ENCODE measurements around the gene SLITRK4.
A peak's percentile ranks its signal among the peaks of the same experiment; 100 is the strongest.

SLITRK4 gene, protein sequence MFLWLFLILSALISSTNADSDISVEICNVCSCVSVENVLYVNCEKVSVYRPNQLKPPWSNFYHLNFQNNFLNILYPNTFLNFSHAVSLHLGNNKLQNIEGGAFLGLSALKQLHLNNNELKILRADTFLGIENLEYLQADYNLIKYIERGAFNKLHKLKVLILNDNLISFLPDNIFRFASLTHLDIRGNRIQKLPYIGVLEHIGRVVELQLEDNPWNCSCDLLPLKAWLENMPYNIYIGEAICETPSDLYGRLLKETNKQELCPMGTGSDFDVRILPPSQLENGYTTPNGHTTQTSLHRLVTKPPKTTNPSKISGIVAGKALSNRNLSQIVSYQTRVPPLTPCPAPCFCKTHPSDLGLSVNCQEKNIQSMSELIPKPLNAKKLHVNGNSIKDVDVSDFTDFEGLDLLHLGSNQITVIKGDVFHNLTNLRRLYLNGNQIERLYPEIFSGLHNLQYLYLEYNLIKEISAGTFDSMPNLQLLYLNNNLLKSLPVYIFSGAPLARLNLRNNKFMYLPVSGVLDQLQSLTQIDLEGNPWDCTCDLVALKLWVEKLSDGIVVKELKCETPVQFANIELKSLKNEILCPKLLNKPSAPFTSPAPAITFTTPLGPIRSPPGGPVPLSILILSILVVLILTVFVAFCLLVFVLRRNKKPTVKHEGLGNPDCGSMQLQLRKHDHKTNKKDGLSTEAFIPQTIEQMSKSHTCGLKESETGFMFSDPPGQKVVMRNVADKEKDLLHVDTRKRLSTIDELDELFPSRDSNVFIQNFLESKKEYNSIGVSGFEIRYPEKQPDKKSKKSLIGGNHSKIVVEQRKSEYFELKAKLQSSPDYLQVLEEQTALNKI

DNA sequence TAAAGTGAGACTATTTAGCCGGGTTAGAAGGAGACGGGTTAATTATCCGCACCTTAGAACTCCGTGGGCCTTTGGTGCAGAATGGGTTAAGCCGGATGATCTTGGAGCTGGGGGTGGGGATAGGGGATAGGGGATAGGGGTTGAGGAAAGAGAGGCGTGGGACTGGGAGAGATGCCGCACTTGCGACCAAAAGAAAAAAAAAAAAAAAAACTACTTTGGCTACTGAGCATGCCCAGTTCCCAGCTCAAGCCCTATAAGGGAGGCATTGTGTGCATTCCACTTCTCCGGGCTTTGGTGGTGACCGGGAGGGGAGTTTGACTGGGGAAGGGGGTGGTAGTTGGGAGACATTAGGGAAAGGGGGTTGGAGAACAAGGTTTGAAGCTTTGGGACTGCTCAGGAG lies at the start of gene SLITRK4:
Gene SLITRK4 (minus strand): TSS at position 187 of the 400 bp plus-strand sequence. CDS start 4,993 bp downstream, outside the sequence.
- H3K4me3 ChIP-seq (ENCODE audit: low read length), result peak within 1 kb of the TSS; percentile 38
- no peaks in the 10 kb centered on the region for H3K36me3 ChIP-seq (ENCODE audit: control insufficient read depth, insufficient read depth, low read length)
- no peak within 1 kb of the TSS for H3K9ac ChIP-seq (ENCODE audit: low read length)
- no peak within 1 kb of the TSS for H3K27ac ChIP-seq (ENCODE audit: low read depth, low read length)
- H3K4me1 ChIP-seq (ENCODE audit: control insufficient read depth, insufficient read depth, low read length), result no peaks in the 10 kb centered on the region
- peaks cover 4% of the 10 kb centered on the region for H3K27me3 ChIP-seq (ENCODE audit: control insufficient read depth, insufficient read depth, low read length)

DNA sequence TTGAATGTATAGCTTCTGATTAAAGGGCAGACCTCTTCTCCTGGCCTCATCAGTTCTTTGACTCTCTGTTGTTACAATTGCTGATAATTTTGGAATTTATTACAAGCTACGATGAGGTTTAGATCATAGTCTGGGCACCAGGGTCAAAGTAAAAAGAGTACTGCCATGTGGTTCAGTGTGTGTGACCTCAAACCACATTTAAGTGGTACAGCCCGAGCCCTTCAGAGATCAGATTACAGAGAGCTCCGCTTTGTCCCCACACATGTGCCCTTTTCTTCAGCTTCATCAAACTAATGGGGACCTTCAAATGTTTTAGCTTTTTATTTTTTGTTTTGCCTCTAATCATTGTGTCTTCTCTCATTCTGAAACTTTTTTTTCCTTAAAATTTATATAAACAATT lies 47.6 kb upstream of the SLITRK4 start:
- Histone ChIP-seq H3K4me1 (ENCODE audit: control insufficient read depth, insufficient read depth, low read length) (no peaks in the 10 kb centered on the region), H3K9ac (ENCODE audit: low read length) (no peak overlapping the region), H3K36me3 (ENCODE audit: control insufficient read depth, insufficient read depth, low read length) (no peaks in the 10 kb centered on the region), H3K27me3 (ENCODE audit: control insufficient read depth, insufficient read depth, low read length) (no peaks in the 10 kb centered on the region), H3K4me3 (ENCODE audit: low read length) (no peak overlapping the region), H3K27ac (ENCODE audit: low read depth, low read length) (no peak overlapping the region)

- H3K4me3 ChIP-seq (ENCODE audit: low read length), result no peak overlapping the region
- no peak overlapping the region for H3K27ac ChIP-seq (ENCODE audit: low read depth, low read length)
- H3K4me1 ChIP-seq (ENCODE audit: control insufficient read depth, insufficient read depth, low read length), result no peaks in the 10 kb centered on the region
- H3K27me3 ChIP-seq (ENCODE audit: control insufficient read depth, insufficient read depth, low read length), result no peaks in the 10 kb centered on the region
- H3K9ac ChIP-seq (ENCODE audit: low read length), result no peak overlapping the region
- H3K36me3 ChIP-seq (ENCODE audit: control insufficient read depth, insufficient read depth, low read length), result no peaks in the 10 kb centered on the region
Observed at GRCh38 chrX:143674926-143675325, 39.0 kb upstream of the SLITRK4 start.

DNA sequence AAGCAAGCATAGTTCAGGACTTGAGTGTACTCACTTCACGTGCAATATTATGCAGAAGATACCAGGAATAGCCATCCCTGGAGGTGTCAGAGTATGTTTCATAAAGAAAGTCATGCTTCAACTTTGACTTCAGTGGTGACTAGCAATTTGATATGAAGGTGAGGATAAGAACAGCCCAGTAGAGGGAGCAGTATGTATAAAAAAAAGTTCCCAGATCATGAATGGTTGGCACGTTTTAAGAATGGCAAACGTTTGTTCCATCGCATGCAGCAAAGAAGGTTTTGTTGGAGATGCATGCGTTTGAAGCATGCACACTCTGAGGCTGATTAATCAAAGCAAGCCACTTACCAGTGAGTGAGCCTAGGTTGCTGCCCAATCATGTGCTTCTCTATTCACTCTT lies 33.5 kb upstream of the SLITRK4 start:
- no peaks in the 10 kb centered on the region for H3K27me3 ChIP-seq (ENCODE audit: control insufficient read depth, insufficient read depth, low read length)
- no peaks in the 10 kb centered on the region for H3K4me1 ChIP-seq (ENCODE audit: control insufficient read depth, insufficient read depth, low read length)
- no peak overlapping the region for H3K27ac ChIP-seq (ENCODE audit: low read depth, low read length)
- H3K36me3 ChIP-seq (ENCODE audit: control insufficient read depth, insufficient read depth, low read length), result no peaks in the 10 kb centered on the region
- no peak overlapping the region for H3K4me3 ChIP-seq (ENCODE audit: low read length)
- no peak overlapping the region for H3K9ac ChIP-seq (ENCODE audit: low read length)

DNA sequence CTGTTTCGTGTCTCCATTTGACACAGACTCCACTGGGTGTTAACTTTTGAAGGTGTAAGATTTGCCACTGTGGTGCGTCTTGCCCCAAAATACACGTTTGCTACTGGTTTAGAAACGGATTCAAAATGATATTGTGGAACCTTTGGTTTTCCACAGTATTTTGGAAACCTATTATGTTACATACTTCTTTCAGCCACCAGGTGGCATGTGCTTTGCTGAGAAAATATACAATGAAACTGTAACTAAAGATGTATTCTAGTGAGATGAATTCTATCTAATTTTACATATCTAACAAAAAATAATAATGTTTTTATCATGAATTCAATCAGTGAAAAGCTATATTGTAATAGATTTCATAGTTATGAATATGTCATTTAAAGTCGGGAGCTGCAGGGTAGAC lies 28.4 kb upstream of the SLITRK4 start:
- Histone ChIP-seq H3K4me3 (ENCODE audit: low read length) (no peak overlapping the region), H3K27me3 (ENCODE audit: control insufficient read depth, insufficient read depth, low read length) (no peaks in the 10 kb centered on the region), H3K4me1 (ENCODE audit: control insufficient read depth, insufficient read depth, low read length) (no peaks in the 10 kb centered on the region), H3K36me3 (ENCODE audit: control insufficient read depth, insufficient read depth, low read length) (no peaks in the 10 kb centered on the region), H3K27ac (ENCODE audit: low read depth, low read length) (no peak overlapping the region), H3K9ac (ENCODE audit: low read length) (no peak overlapping the region)

- Histone ChIP-seq H3K27me3 (ENCODE audit: control insufficient read depth, insufficient read depth, low read length) (no peaks in the 10 kb centered on the region), H3K36me3 (ENCODE audit: control insufficient read depth, insufficient read depth, low read length) (no peaks in the 10 kb centered on the region), H3K4me3 (ENCODE audit: low read length) (no peak overlapping the region), H3K9ac (ENCODE audit: low read length) (no peak overlapping the region), H3K4me1 (ENCODE audit: control insufficient read depth, insufficient read depth, low read length) (no peaks in the 10 kb centered on the region), H3K27ac (ENCODE audit: low read depth, low read length) (no peak overlapping the region)
Observed at GRCh38 chrX:143663755-143664154, 27.9 kb upstream of the SLITRK4 start.

DNA sequence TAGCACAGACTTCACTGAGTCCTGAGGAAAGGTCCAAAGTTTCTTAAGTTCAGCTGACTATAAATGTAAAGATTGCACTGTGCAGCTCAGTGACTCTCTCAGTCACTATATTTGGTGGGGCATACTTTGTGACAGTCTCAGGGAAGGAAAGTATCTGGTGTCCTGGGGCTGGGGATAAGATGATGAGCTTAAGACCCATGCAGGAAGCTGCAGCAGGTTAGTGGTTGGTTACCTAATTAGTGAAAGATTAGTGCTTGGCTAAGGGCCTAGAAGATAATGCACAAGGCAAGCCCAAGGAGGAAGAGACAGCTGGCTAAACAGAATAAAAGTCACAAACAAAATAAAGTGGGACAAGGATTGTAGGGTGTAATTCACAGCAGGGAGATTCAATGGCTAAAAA lies 25.4 kb upstream of the SLITRK4 start:
- Histone ChIP-seq H3K9ac (ENCODE audit: low read length) (no peak overlapping the region), H3K27me3 (ENCODE audit: control insufficient read depth, insufficient read depth, low read length) (no peaks in the 10 kb centered on the region), H3K27ac (ENCODE audit: low read depth, low read length) (no peak overlapping the region), H3K4me1 (ENCODE audit: control insufficient read depth, insufficient read depth, low read length) (no peaks in the 10 kb centered on the region), H3K36me3 (ENCODE audit: control insufficient read depth, insufficient read depth, low read length) (no peaks in the 10 kb centered on the region), H3K4me3 (ENCODE audit: low read length) (no peak overlapping the region)

GRCh38 chrX:143648705-143649104 lies 12.8 kb upstream of the SLITRK4 start:
- Histone ChIP-seq H3K27ac (ENCODE audit: low read depth, low read length) (no peak overlapping the region), H3K4me3 (ENCODE audit: low read length) (no peak overlapping the region), H3K4me1 (ENCODE audit: control insufficient read depth, insufficient read depth, low read length) (no peaks in the 10 kb centered on the region), H3K36me3 (ENCODE audit: control insufficient read depth, insufficient read depth, low read length) (no peaks in the 10 kb centered on the region), H3K27me3 (ENCODE audit: control insufficient read depth, insufficient read depth, low read length) (no peaks in the 10 kb centered on the region), H3K9ac (ENCODE audit: low read length) (no peak overlapping the region)

DNA sequence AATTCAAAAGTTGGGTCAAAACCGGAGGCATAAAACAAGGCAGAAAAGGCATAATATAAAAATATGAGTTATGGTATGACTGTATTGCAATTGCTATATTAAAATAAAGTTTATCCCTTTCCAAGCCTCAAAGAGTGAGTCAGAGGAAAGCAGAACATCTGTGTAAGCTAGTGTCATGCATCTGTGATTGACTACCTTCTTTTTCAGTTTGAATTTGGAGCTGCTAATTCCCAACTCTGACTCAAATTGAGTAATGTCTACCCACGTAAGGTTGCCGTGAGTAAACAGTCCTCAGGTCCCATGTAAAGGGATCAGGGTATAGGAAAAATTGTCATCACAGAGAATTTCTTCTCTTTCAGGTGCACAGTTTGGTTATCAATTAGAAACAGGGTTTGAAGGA lies 6.5 kb upstream of the SLITRK4 start:
- Histone ChIP-seq H3K4me3 (ENCODE audit: low read length) (no peak overlapping the region), H3K4me1 (ENCODE audit: control insufficient read depth, insufficient read depth, low read length) (no peaks in the 10 kb centered on the region), H3K36me3 (ENCODE audit: control insufficient read depth, insufficient read depth, low read length) (no peaks in the 10 kb centered on the region), H3K27me3 (ENCODE audit: control insufficient read depth, insufficient read depth, low read length) (no peaks in the 10 kb centered on the region), H3K27ac (ENCODE audit: low read depth, low read length) (no peak overlapping the region), H3K9ac (ENCODE audit: low read length) (no peak overlapping the region)

DNA sequence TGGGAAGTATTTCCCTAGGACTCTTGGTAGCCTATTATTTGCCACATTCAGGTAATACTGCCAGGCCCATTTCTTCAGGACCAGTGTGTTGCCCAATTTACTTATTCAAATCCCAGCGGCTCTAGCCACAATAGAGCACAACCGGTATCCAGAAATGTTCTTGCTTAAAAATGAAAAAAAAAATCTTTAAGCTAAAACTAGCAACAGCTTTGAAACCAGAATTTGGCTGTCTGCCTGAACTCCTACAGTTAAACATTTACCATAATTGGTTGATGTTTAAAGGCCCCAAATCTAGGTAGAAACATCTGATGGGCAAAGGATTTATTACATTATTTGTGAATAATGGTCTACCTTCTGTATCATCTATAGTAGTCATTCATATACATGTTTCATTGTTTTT lies 930 bp upstream of the SLITRK4 start:
- Histone ChIP-seq H3K27me3 (ENCODE audit: control insufficient read depth, insufficient read depth, low read length) (peaks cover 4% of the 10 kb centered on the region), H3K4me1 (ENCODE audit: control insufficient read depth, insufficient read depth, low read length) (no peaks in the 10 kb centered on the region), H3K27ac (ENCODE audit: low read depth, low read length) (no peak overlapping the region), H3K4me3 (ENCODE audit: low read length) (no peak overlapping the region), H3K9ac (ENCODE audit: low read length) (no peak overlapping the region), H3K36me3 (ENCODE audit: control insufficient read depth, insufficient read depth, low read length) (no peaks in the 10 kb centered on the region)

DNA sequence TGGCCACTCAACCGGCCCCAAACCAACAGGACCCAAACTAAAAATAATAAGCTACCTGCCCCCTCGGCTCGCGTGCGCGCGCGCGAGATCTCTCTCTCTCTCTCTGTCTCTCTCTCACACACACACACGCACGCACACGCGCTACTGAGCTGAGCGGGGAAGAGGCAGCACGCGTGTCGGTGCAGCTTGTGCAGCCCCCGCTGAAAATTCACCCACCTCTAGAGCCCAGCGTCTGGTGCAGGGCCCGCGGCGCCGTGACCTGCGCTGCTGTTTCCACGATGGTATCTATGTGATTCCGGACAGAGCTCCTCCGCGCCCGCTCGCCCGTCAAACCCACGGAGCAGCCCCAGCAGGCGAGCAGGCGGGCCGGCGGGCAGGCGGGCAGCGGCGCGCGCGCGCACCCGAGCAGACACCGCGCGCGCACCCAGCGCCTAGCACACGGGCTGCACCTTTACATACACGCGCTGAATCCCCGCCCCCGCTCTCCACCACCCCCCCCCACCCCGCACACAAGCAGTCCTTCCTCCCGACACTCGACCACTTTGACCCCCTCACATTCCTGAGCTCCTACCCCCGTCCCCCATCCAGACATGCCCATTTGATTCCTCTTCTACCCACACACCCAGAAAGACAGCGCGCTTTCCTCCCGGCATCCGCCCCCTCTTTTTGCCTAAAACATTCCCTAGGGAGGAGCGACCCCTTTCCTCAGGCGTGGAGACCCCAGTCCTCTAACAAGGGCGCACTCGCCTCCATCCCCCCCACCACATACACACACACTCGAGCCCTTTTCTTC lies 1.0 kb downstream of the SLITRK4 start:
- peak overlapping the region; percentile 38 for H3K4me3 ChIP-seq (ENCODE audit: low read length)
- no peak overlapping the region for H3K27ac ChIP-seq (ENCODE audit: low read depth, low read length)
- peaks cover 4% of the 10 kb centered on the region for H3K27me3 ChIP-seq (ENCODE audit: control insufficient read depth, insufficient read depth, low read length)
- no peak overlapping the region for H3K9ac ChIP-seq (ENCODE audit: low read length)
- no peaks in the 10 kb centered on the region for H3K4me1 ChIP-seq (ENCODE audit: control insufficient read depth, insufficient read depth, low read length)
- no peaks in the 10 kb centered on the region for H3K36me3 ChIP-seq (ENCODE audit: control insufficient read depth, insufficient read depth, low read length)

DNA sequence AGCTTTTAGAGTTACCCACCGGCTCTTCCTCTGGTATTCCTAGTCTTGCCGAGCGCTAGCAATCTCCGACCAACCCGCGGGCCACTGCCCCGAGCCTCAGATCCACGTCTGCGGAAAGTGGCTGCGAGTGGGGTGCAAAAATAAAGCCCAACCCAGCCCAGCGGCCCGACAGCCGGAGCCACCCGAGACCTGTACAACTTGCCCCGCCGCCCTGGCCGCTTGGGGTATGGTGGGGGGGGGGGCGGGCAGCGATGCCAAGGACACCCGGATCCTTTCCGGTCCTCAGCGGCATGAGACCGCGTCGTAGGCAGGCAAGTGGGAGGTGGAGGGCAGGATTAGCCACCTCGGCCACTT lies 1.6 kb downstream of the SLITRK4 start:
- peak overlapping the region; percentile 34 for H3K4me3 ChIP-seq (ENCODE audit: low read length)
- H3K27ac ChIP-seq (ENCODE audit: low read depth, low read length), result no peak overlapping the region
- no peak overlapping the region for H3K9ac ChIP-seq (ENCODE audit: low read length)
- H3K36me3 ChIP-seq (ENCODE audit: control insufficient read depth, insufficient read depth, low read length), result no peaks in the 10 kb centered on the region
- no peaks in the 10 kb centered on the region for H3K4me1 ChIP-seq (ENCODE audit: control insufficient read depth, insufficient read depth, low read length)
- peaks cover 4% of the 10 kb centered on the region for H3K27me3 ChIP-seq (ENCODE audit: control insufficient read depth, insufficient read depth, low read length)
